ENCODE data around the gene LRP1B. TPM values are rescaled to one million over a fixed set of nuclear protein-coding genes. Genes with fewer than 3 reads are reported as not detected.

The LRP1B gene
- total RNA-seq, 2 donors from 2014 or later: 0.02 TPM; not detected in 1

GRCh38 chr2:141497272-141497671 lies 633.5 kb downstream of the LRP1B start:
- no peak for ATAC-seq
- Mint-ChIP-seq H3K4me3 (no peak overlapping the region), H3K27me3 (no peaks in the 10 kb centered on the region), H3K27ac (no peak overlapping the region), H3K36me3 (ENCODE audit: low read depth) (no peaks in the 10 kb centered on the region), H3K4me1 (no peaks in the 10 kb centered on the region)
- H3K9me3 ChIP-seq (ENCODE audit: control insufficient read depth, low read length, poor library complexity, severe bottlenecking): no peaks in the 10 kb centered on the region
- no peak for DNase-seq

GRCh38 chr2:141496810-141497209 lies 634.0 kb downstream of the LRP1B start:
- H3K4me3 Mint-ChIP-seq: no peak overlapping the region
- H3K27ac Mint-ChIP-seq: no peak overlapping the region
- no peaks in the 10 kb centered on the region for H3K36me3 Mint-ChIP-seq (ENCODE audit: low read depth)
- no peaks in the 10 kb centered on the region for H3K9me3 ChIP-seq (ENCODE audit: control insufficient read depth, low read length, poor library complexity, severe bottlenecking)
- DNase-seq (no peak), ATAC-seq (no peak)
- H3K27me3 Mint-ChIP-seq: no peaks in the 10 kb centered on the region
- H3K4me1 Mint-ChIP-seq: no peaks in the 10 kb centered on the region

- no peaks in the 10 kb centered on the region for H3K9me3 ChIP-seq (ENCODE audit: control insufficient read depth, low read length, poor library complexity, severe bottlenecking)
- no peak for DNase-seq
- Mint-ChIP-seq H3K36me3 (ENCODE audit: low read depth) (no peaks in the 10 kb centered on the region), H3K4me3 (no peak overlapping the region), H3K27me3 (no peaks in the 10 kb centered on the region), H3K4me1 (no peaks in the 10 kb centered on the region), H3K27ac (no peak overlapping the region)
- no peak for ATAC-seq
Observed at GRCh38 chr2:141493936-141494335, 636.9 kb downstream of the LRP1B start.

- Mint-ChIP-seq H3K4me1 (no peaks in the 10 kb centered on the region), H3K4me3 (no peak overlapping the region), H3K27me3 (no peaks in the 10 kb centered on the region), H3K36me3 (ENCODE audit: low read depth) (no peaks in the 10 kb centered on the region), H3K27ac (no peak overlapping the region)
- no peaks in the 10 kb centered on the region for H3K9me3 ChIP-seq (ENCODE audit: control insufficient read depth, low read length, poor library complexity, severe bottlenecking)
- DNase-seq (no peak), ATAC-seq (no peak)
Observed at GRCh38 chr2:141492816-141493215, 638.0 kb downstream of the LRP1B start.

DNA sequence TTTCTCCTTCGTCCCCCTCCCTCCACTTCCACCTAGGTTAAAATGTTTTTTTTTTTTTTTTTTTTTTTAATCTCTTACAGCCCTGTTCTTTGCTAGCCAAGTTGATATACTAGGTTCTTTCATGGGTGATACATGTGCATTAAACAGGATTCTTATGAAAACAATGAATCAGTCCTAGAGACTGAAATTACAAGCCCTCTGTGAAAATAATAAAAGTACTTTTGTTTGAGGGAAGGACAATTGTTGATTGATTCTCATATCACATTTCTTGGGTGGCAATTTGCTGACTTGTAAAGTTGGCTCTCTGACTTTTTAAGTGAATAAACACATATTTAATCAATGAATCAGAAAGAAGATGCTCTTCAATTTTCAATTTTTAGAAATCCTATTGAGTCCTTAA lies 639.9 kb downstream of the LRP1B start:
- no peaks in the 10 kb centered on the region for H3K9me3 ChIP-seq (ENCODE audit: control insufficient read depth, low read length, poor library complexity, severe bottlenecking)
- Mint-ChIP-seq H3K36me3 (ENCODE audit: low read depth) (no peaks in the 10 kb centered on the region), H3K4me3 (no peak overlapping the region), H3K27me3 (no peaks in the 10 kb centered on the region), H3K4me1 (no peaks in the 10 kb centered on the region), H3K27ac (no peak overlapping the region)
- no peak for DNase-seq
- no peak for ATAC-seq

DNA sequence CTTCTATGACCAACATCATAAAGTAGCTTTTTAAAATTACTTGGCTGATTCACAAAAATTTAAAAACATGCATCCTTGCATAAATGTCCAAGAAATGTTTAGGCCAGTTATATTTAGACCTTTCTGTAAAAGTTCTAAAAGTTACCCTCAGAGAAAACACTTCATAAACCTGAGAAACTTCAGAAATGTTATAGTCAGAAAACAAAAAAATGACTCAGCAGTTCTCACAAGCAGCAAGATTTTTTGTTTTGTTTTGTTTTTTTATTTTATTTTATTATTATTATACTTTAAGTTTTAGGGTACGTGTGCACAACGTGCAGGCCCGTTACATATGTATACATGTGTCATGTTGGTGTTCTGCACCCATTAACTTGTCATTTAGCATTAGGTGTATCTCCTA lies 648.1 kb downstream of the LRP1B start:
- Mint-ChIP-seq H3K4me3 (no peak overlapping the region), H3K36me3 (ENCODE audit: low read depth) (no peaks in the 10 kb centered on the region), H3K27me3 (no peaks in the 10 kb centered on the region), H3K4me1 (no peaks in the 10 kb centered on the region), H3K27ac (no peak overlapping the region)
- no peaks in the 10 kb centered on the region for H3K9me3 ChIP-seq (ENCODE audit: control insufficient read depth, low read length, poor library complexity, severe bottlenecking)
- ATAC-seq (no peak), DNase-seq (no peak)

DNA sequence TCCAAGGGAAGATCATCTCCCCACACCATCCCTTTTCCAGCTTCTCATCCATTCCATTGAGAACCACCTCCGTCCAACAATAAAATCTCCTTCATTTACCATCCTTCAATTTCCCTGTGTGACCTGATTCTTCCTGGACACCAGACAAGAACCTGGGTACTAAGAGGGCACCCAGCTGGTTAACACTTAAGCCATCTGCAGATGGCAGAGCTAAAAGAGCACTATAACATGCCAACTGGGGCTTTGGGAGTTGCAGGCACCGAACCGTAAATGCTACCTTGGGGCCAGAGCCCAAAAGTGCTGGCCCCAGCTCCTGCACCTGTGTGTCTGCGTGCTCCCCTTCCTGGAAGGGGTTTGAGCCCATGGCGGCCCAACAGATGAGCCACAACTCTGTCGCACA lies 655.0 kb downstream of the LRP1B start:
- Mint-ChIP-seq H3K27ac (no peak overlapping the region), H3K27me3 (no peaks in the 10 kb centered on the region)
- ATAC-seq: no peak

GRCh38 chr2:141468761-141469160 lies 662.1 kb downstream of the LRP1B start:
- Mint-ChIP-seq H3K27ac (no peak overlapping the region), H3K4me1 (no peaks in the 10 kb centered on the region), H3K4me3 (no peak overlapping the region), H3K36me3 (ENCODE audit: low read depth) (no peaks in the 10 kb centered on the region), H3K27me3 (no peaks in the 10 kb centered on the region)
- no peak for DNase-seq
- no peaks in the 10 kb centered on the region for H3K9me3 ChIP-seq (ENCODE audit: control insufficient read depth, low read length, poor library complexity, severe bottlenecking)
- no peak for ATAC-seq

More for the DNA sequence above, 655.0 kb downstream of the LRP1B start:
- no peaks in the 10 kb centered on the region for H3K9me3 ChIP-seq (ENCODE audit: control insufficient read depth, low read length, poor library complexity, severe bottlenecking)
- no peaks in the 10 kb centered on the region for H3K36me3 Mint-ChIP-seq (ENCODE audit: low read depth)
- DNase-seq: no peak
- H3K4me3 Mint-ChIP-seq: no peak overlapping the region
- H3K4me1 Mint-ChIP-seq: no peaks in the 10 kb centered on the region

GRCh38 chr2:141467331-141467730 lies 663.5 kb downstream of the LRP1B start:
- H3K9me3 ChIP-seq (ENCODE audit: control insufficient read depth, low read length, poor library complexity, severe bottlenecking): no peaks in the 10 kb centered on the region
- ATAC-seq: no peak
- DNase-seq: no peak
- H3K36me3 Mint-ChIP-seq (ENCODE audit: low read depth): no peaks in the 10 kb centered on the region
- H3K27me3 Mint-ChIP-seq: no peaks in the 10 kb centered on the region
- no peaks in the 10 kb centered on the region for H3K4me1 Mint-ChIP-seq
- H3K4me3 Mint-ChIP-seq: no peak overlapping the region
- H3K27ac Mint-ChIP-seq: no peak overlapping the region

GRCh38 chr2:141464995-141465394 lies 665.8 kb downstream of the LRP1B start:
- no peaks in the 10 kb centered on the region for H3K9me3 ChIP-seq (ENCODE audit: control insufficient read depth, low read length, poor library complexity, severe bottlenecking)
- H3K27ac Mint-ChIP-seq: no peak overlapping the region
- H3K4me3 Mint-ChIP-seq: no peak overlapping the region
- no peaks in the 10 kb centered on the region for H3K36me3 Mint-ChIP-seq (ENCODE audit: low read depth)
- H3K27me3 Mint-ChIP-seq: no peaks in the 10 kb centered on the region
- no peak for DNase-seq
- no peak for ATAC-seq
- H3K4me1 Mint-ChIP-seq: no peaks in the 10 kb centered on the region

- DNase-seq: no peak
Observed at GRCh38 chr2:141458351-141458750, 672.5 kb downstream of the LRP1B start.

GRCh38 chr2:141455877-141456276 lies 674.9 kb downstream of the LRP1B start:
- no peak overlapping the region for H3K4me3 Mint-ChIP-seq
- ATAC-seq: no peak
- H3K27ac Mint-ChIP-seq: no peak overlapping the region
- H3K27me3 Mint-ChIP-seq: no peaks in the 10 kb centered on the region
- no peaks in the 10 kb centered on the region for H3K36me3 Mint-ChIP-seq (ENCODE audit: low read depth)
- DNase-seq: no peak
- no peaks in the 10 kb centered on the region for H3K9me3 ChIP-seq (ENCODE audit: control insufficient read depth, low read length, poor library complexity, severe bottlenecking)
- no peaks in the 10 kb centered on the region for H3K4me1 Mint-ChIP-seq

More at GRCh38 chr2:141458351-141458750, 672.5 kb downstream of the LRP1B start:
- Mint-ChIP-seq H3K27ac (no peak overlapping the region), H3K36me3 (ENCODE audit: low read depth) (no peaks in the 10 kb centered on the region), H3K4me3 (no peak overlapping the region), H3K27me3 (no peaks in the 10 kb centered on the region), H3K4me1 (no peaks in the 10 kb centered on the region)
- H3K9me3 ChIP-seq (ENCODE audit: control insufficient read depth, low read length, poor library complexity, severe bottlenecking): no peaks in the 10 kb centered on the region
- no peak for ATAC-seq

- Mint-ChIP-seq H3K4me3 (no peak overlapping the region), H3K4me1 (no peaks in the 10 kb centered on the region), H3K27ac (no peak overlapping the region), H3K27me3 (no peaks in the 10 kb centered on the region), H3K36me3 (ENCODE audit: low read depth) (no peaks in the 10 kb centered on the region)
- ATAC-seq (no peak), DNase-seq (no peak)
- H3K9me3 ChIP-seq (ENCODE audit: control insufficient read depth, low read length, poor library complexity, severe bottlenecking): no peaks in the 10 kb centered on the region
Observed at GRCh38 chr2:141455211-141455826, 675.5 kb downstream of the LRP1B start.

DNA sequence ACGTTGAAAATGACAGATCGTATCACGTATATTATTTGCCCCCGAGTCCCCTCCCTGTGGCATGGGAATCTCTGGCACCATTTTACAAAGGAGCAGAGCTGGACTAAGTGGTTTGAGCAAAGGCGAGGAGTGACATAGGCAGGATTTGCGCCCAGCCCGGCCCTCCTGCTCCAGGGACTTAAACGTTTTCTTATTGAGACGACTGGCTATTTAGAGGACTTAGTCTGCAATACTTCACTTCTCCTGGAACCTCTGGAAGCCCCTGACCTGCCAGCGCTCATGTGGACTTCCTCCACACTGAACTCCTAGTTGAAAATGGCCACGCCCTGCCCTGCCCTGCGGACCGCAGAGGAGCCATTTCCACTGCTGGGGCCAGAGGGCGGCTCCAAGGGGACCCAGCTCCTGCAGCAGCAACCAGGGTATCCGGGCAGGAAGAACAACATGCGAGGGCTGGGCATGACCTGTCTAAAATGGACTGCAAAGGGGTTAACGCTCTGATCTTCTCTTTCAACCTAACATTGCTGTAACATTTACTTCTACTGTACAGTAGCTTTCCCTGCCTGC lies 690.7 kb downstream of the LRP1B start:
- no peak for ATAC-seq
- H3K36me3 Mint-ChIP-seq (ENCODE audit: low read depth): no peaks in the 10 kb centered on the region
- no peaks in the 10 kb centered on the region for H3K9me3 ChIP-seq (ENCODE audit: control insufficient read depth, low read length, poor library complexity, severe bottlenecking)
- H3K4me3 Mint-ChIP-seq: no peak overlapping the region
- no peak overlapping the region for H3K27ac Mint-ChIP-seq
- DNase-seq: no peak
- H3K27me3 Mint-ChIP-seq: no peaks in the 10 kb centered on the region
- no peaks in the 10 kb centered on the region for H3K4me1 Mint-ChIP-seq

Measured in T-helper 17 cell (primary cell).